Activated naive CD8-positive, alpha-beta T cell (primary cell): Measurements from ENCODE around the gene UBL7.

ENCODE experiments used
- H3K27ac Mint-ChIP-seq: one replicate; pipeline ENCODE4 v1.8.0; 2021; ENCODE audit warnings: mixed read lengths
- H3K27me3 Mint-ChIP-seq: one replicate; pipeline ENCODE4 v1.8.0; 2021; ENCODE audit warnings: mixed read lengths
- H3K36me3 Mint-ChIP-seq: one replicate; pipeline ENCODE4 v1.8.0; 2021; ENCODE audit warnings: mixed read lengths
- H3K4me1 Mint-ChIP-seq: one replicate; pipeline ENCODE4 v1.8.0; 2021; ENCODE audit warnings: low read depth, mixed read lengths
- H3K4me3 Mint-ChIP-seq: one replicate; pipeline ENCODE4 v1.8.0; 2021; ENCODE audit warnings: mild to moderate bottlenecking, mixed read lengths
- H3K9me3 Mint-ChIP-seq: one replicate; pipeline ENCODE4 v1.8.0; 2021; ENCODE audit warnings: low read depth, mixed read lengths

The UBL7 gene

GRCh38 chr15:74415966-74416916 lies 44.7 kb downstream of the UBL7 start:
- Mint-ChIP-seq H3K9me3 (no peaks in the 10 kb centered on the region), H3K4me3 (peak overlapping the region; percentile 1), H3K4me1 (peaks cover 17% of the 10 kb centered on the region), H3K27ac (peak overlapping the region; percentile 50), H3K36me3 (peaks cover 13% of the 10 kb centered on the region), H3K27me3 (no peaks in the 10 kb centered on the region)

GRCh38 chr15:74414603-74415338 lies 46.2 kb downstream of the UBL7 start:
- H3K27ac Mint-ChIP-seq, result peak overlapping the region; percentile 64
- H3K4me1 Mint-ChIP-seq, result peaks cover 14% of the 10 kb centered on the region
- no peaks in the 10 kb centered on the region for H3K9me3 Mint-ChIP-seq
- H3K36me3 Mint-ChIP-seq, result peaks cover 13% of the 10 kb centered on the region
- H3K4me3 Mint-ChIP-seq, result no peak overlapping the region
- H3K27me3 Mint-ChIP-seq, result no peaks in the 10 kb centered on the region

GRCh38 chr15:74414081-74414580 lies 46.8 kb downstream of the UBL7 start:
- Mint-ChIP-seq H3K9me3 (no peaks in the 10 kb centered on the region), H3K27me3 (no peaks in the 10 kb centered on the region), H3K27ac (peak overlapping the region; percentile 64), H3K36me3 (peaks cover 13% of the 10 kb centered on the region), H3K4me3 (no peak overlapping the region), H3K4me1 (peaks cover 14% of the 10 kb centered on the region)

- Mint-ChIP-seq H3K36me3 (peaks cover 15% of the 10 kb centered on the region), H3K4me1 (peaks cover 14% of the 10 kb centered on the region), H3K27ac (no peak overlapping the region), H3K4me3 (no peak overlapping the region), H3K27me3 (no peaks in the 10 kb centered on the region), H3K9me3 (no peaks in the 10 kb centered on the region)
Measured at GRCh38 chr15:74413350-74414080, 47.4 kb downstream of the UBL7 start.

- no peak overlapping the region for H3K27ac Mint-ChIP-seq
- H3K27me3 Mint-ChIP-seq, result no peaks in the 10 kb centered on the region
- H3K4me3 Mint-ChIP-seq, result no peak overlapping the region
- H3K4me1 Mint-ChIP-seq, result peaks cover 14% of the 10 kb centered on the region
- H3K9me3 Mint-ChIP-seq, result no peaks in the 10 kb centered on the region
- H3K36me3 Mint-ChIP-seq, result peaks cover 15% of the 10 kb centered on the region
Measured at GRCh38 chr15:74412159-74412558, 48.8 kb downstream of the UBL7 start.

- no peak overlapping the region for H3K4me3 Mint-ChIP-seq
Measured at GRCh38 chr15:74411686-74412085, 49.3 kb downstream of the UBL7 start.

GRCh38 chr15:74410502-74410901 lies 50.5 kb downstream of the UBL7 start:
- Mint-ChIP-seq H3K36me3 (peaks cover 16% of the 10 kb centered on the region), H3K4me1 (peaks cover 20% of the 10 kb centered on the region), H3K27ac (no peak overlapping the region)

More at GRCh38 chr15:74411686-74412085, 49.3 kb downstream of the UBL7 start:
- H3K27ac Mint-ChIP-seq, result no peak overlapping the region
- H3K27me3 Mint-ChIP-seq, result no peaks in the 10 kb centered on the region
- H3K36me3 Mint-ChIP-seq, result peaks cover 15% of the 10 kb centered on the region
- H3K4me1 Mint-ChIP-seq, result peaks cover 17% of the 10 kb centered on the region
- no peaks in the 10 kb centered on the region for H3K9me3 Mint-ChIP-seq

GRCh38 chr15:74409225-74409624 lies 51.7 kb downstream of the UBL7 start:
- Mint-ChIP-seq H3K9me3 (no peaks in the 10 kb centered on the region), H3K4me3 (no peak overlapping the region), H3K36me3 (peaks cover 15% of the 10 kb centered on the region), H3K4me1 (peaks cover 26% of the 10 kb centered on the region), H3K27me3 (no peaks in the 10 kb centered on the region), H3K27ac (no peak overlapping the region)

More at GRCh38 chr15:74410502-74410901, 50.5 kb downstream of the UBL7 start:
- no peaks in the 10 kb centered on the region for H3K27me3 Mint-ChIP-seq
- H3K9me3 Mint-ChIP-seq, result no peaks in the 10 kb centered on the region
- no peak overlapping the region for H3K4me3 Mint-ChIP-seq

- peaks cover 27% of the 10 kb centered on the region for H3K4me1 Mint-ChIP-seq
- no peaks in the 10 kb centered on the region for H3K27me3 Mint-ChIP-seq
- H3K9me3 Mint-ChIP-seq, result no peaks in the 10 kb centered on the region
- H3K36me3 Mint-ChIP-seq, result peaks cover 12% of the 10 kb centered on the region
- H3K4me3 Mint-ChIP-seq, result no peak overlapping the region
- H3K27ac Mint-ChIP-seq, result peak overlapping the region; percentile 70
Measured at GRCh38 chr15:74408815-74409214, 52.1 kb downstream of the UBL7 start.

- Mint-ChIP-seq H3K9me3 (no peaks in the 10 kb centered on the region), H3K27ac (no peak overlapping the region), H3K4me3 (no peak overlapping the region), H3K27me3 (no peaks in the 10 kb centered on the region), H3K36me3 (peaks cover 12% of the 10 kb centered on the region), H3K4me1 (peaks cover 31% of the 10 kb centered on the region)
Measured at GRCh38 chr15:74408385-74408784, 52.6 kb downstream of the UBL7 start.

GRCh38 chr15:74406992-74407705 lies 53.8 kb downstream of the UBL7 start:
- peaks cover 43% of the 10 kb centered on the region for H3K4me1 Mint-ChIP-seq
- no peaks in the 10 kb centered on the region for H3K27me3 Mint-ChIP-seq
- H3K4me3 Mint-ChIP-seq, result no peak overlapping the region
- H3K36me3 Mint-ChIP-seq, result peaks cover 6% of the 10 kb centered on the region
- no peaks in the 10 kb centered on the region for H3K9me3 Mint-ChIP-seq
- H3K27ac Mint-ChIP-seq, result no peak overlapping the region

- Mint-ChIP-seq H3K36me3 (peaks cover 6% of the 10 kb centered on the region), H3K4me1 (peaks cover 50% of the 10 kb centered on the region), H3K4me3 (peak overlapping the region; percentile 2), H3K27ac (peak overlapping the region; percentile 5), H3K27me3 (no peaks in the 10 kb centered on the region), H3K9me3 (no peaks in the 10 kb centered on the region)
Measured at GRCh38 chr15:74406517-74406916, 54.4 kb downstream of the UBL7 start.

GRCh38 chr15:74405823-74406222 lies 55.1 kb downstream of the UBL7 start:
- Mint-ChIP-seq H3K27me3 (no peaks in the 10 kb centered on the region), H3K4me3 (no peak overlapping the region), H3K27ac (no peak overlapping the region), H3K36me3 (peaks cover 6% of the 10 kb centered on the region), H3K9me3 (no peaks in the 10 kb centered on the region), H3K4me1 (peaks cover 57% of the 10 kb centered on the region)

GRCh38 chr15:74403991-74404563 lies 56.9 kb downstream of the UBL7 start:
- Mint-ChIP-seq H3K36me3 (peaks cover 6% of the 10 kb centered on the region), H3K9me3 (no peaks in the 10 kb centered on the region), H3K4me1 (peaks cover 72% of the 10 kb centered on the region), H3K27me3 (no peaks in the 10 kb centered on the region), H3K27ac (peak overlapping the region; percentile 85), H3K4me3 (peak overlapping the region; percentile 65)
